Nephron (organoid): ENCODE data around the gene MYZAP.

Source experiments
- H3K27ac Mint-ChIP-seq, 3 experiments: 2 replicates each; pipeline ENCODE4 v1.8.0; 2020; ENCODE audit warnings: mixed read lengths in 3 of 3, mild to moderate bottlenecking in 2 of 3, moderate library complexity in 1 of 3
- H3K27me3 Mint-ChIP-seq: 2 replicates; pipeline ENCODE4 v1.8.0; 2021; ENCODE audit warnings: low read depth, mild to moderate bottlenecking, moderate library complexity, mixed read lengths
- H3K36me3 Mint-ChIP-seq: 2 replicates; pipeline ENCODE4 v1.8.0; 2020; ENCODE audit warnings: low read depth, mixed read lengths
- H3K4me1 Mint-ChIP-seq: 2 replicates; pipeline ENCODE4 v1.8.0; 2020; ENCODE audit warnings: mixed read lengths
- H3K4me3 Mint-ChIP-seq, 3 experiments: 2 replicates each; pipeline ENCODE4 v1.8.0; 2020; ENCODE audit warnings: mild to moderate bottlenecking in 3 of 3, mixed read lengths in 3 of 3, moderate library complexity in 2 of 3
- H3K9me3 Mint-ChIP-seq: 2 replicates; pipeline ENCODE4 v1.8.0; 2020; ENCODE audit warnings: mixed read lengths
- TF ChIP-seq, protein P1 (sequence below), 3 experiments: fragments of 200-600 bp; sonication (generic); IDR thresholded peaks; one replicate each; pipeline ENCODE4 v1.5.0; 2021; ENCODE audit warnings: antibody characterized with exemption in 3 of 3; ENCODE audit not compliant: unreplicated experiment in 3 of 3

The MYZAP gene

GRCh38 chr15:57582090-57582489, 9.6 kb upstream of the MYZAP start:
- TF ChIP-seq, protein P1, sequence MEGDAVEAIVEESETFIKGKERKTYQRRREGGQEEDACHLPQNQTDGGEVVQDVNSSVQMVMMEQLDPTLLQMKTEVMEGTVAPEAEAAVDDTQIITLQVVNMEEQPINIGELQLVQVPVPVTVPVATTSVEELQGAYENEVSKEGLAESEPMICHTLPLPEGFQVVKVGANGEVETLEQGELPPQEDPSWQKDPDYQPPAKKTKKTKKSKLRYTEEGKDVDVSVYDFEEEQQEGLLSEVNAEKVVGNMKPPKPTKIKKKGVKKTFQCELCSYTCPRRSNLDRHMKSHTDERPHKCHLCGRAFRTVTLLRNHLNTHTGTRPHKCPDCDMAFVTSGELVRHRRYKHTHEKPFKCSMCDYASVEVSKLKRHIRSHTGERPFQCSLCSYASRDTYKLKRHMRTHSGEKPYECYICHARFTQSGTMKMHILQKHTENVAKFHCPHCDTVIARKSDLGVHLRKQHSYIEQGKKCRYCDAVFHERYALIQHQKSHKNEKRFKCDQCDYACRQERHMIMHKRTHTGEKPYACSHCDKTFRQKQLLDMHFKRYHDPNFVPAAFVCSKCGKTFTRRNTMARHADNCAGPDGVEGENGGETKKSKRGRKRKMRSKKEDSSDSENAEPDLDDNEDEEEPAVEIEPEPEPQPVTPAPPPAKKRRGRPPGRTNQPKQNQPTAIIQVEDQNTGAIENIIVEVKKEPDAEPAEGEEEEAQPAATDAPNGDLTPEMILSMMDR (IDR thresholded peaks at IDR 0.05; ENCODE audit: unreplicated experiment in 3 of 3) = no peak
- peaks cover 4% of the 10 kb centered on the region for H3K4me1 Mint-ChIP-seq
- peaks cover 13% of the 10 kb centered on the region for H3K9me3 Mint-ChIP-seq
- H3K36me3 Mint-ChIP-seq = peaks cover 8% of the 10 kb centered on the region
- no peak overlapping the region for H3K4me3 Mint-ChIP-seq
- peaks cover 8% of the 10 kb centered on the region for H3K27me3 Mint-ChIP-seq
- no peak overlapping the region for H3K27ac Mint-ChIP-seq

DNA sequence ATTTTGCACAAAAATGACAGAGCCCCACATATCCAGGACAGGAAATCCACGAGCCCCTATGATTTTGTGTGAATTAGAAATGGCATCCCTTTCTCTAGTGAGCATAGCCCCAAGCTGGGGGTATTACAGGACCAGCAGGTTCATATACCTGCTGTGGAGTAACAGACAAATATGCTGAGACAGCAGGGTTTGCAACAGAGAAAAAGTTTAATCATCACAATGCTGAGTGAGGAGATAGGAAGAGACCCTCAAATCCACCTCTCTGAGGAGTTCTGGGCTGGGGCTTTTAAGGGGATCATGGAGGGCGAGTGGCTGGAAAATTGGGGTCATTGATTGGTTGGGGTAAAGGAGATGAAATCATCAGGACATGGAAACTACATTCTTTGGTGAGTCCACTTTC, 8.4 kb upstream of the MYZAP start:
- peaks cover 6% of the 10 kb centered on the region for H3K27me3 Mint-ChIP-seq
- TF ChIP-seq, protein P1 (IDR thresholded peaks at IDR 0.05; ENCODE audit: unreplicated experiment in 3 of 3) = no peak
- peaks cover 8% of the 10 kb centered on the region for H3K36me3 Mint-ChIP-seq
- H3K4me3 Mint-ChIP-seq = no peak overlapping the region
- H3K27ac Mint-ChIP-seq = no peak overlapping the region
- H3K4me1 Mint-ChIP-seq = no peaks in the 10 kb centered on the region
- H3K9me3 Mint-ChIP-seq = peaks cover 13% of the 10 kb centered on the region

GRCh38 chr15:57583720-57584119, 8.0 kb upstream of the MYZAP start:
- H3K4me3 Mint-ChIP-seq = no peak overlapping the region
- no peak overlapping the region for H3K27ac Mint-ChIP-seq
- no peaks in the 10 kb centered on the region for H3K4me1 Mint-ChIP-seq
- peaks cover 4% of the 10 kb centered on the region for H3K27me3 Mint-ChIP-seq
- H3K36me3 Mint-ChIP-seq = peaks cover 8% of the 10 kb centered on the region
- peaks cover 13% of the 10 kb centered on the region for H3K9me3 Mint-ChIP-seq
- TF ChIP-seq, protein P1 (IDR thresholded peaks at IDR 0.05; ENCODE audit: unreplicated experiment in 3 of 3) = no peak

DNA sequence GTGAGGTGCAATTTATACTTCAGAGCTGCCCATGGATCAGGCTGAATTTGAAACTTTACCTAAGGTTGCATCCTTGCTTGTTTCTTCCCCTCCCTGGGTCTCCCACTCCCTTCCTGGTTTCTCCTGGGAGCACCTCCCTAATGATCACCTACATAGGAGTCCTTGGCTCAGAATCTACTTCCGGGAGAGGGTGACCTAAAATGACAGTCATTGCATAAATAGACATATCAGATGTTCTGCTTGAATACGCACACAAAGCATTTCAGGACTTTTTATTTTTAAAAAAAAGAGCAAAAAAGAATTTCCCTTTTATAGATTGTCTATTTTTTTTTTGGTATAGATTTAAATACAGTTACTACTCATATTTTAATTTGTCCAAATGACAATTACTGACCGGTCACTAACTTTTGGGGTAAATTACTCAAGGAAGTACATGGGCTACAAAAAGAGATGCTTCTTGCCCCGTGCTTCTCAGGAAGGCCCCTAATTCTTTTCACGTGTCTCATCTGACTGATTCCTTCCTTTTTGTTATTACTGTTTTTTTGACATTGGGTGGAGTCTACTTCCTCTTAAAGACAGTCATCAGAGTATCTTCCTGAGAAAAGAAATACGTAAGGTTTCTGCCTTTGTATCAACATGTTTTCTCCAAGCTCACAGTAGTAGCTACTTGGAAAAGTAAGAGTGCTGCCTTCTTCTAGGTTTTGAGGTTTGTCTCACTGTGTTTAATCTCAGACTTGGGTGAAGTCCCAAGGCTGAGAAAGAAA, 4.9 kb upstream of the MYZAP start:
- H3K4me3 Mint-ChIP-seq = no peak overlapping the region
- TF ChIP-seq, protein P1 (IDR thresholded peaks at IDR 0.05; ENCODE audit: unreplicated experiment in 3 of 3) = no peak
- no peak overlapping the region for H3K27ac Mint-ChIP-seq
- peaks cover 12% of the 10 kb centered on the region for H3K27me3 Mint-ChIP-seq
- peaks cover 8% of the 10 kb centered on the region for H3K36me3 Mint-ChIP-seq
- H3K4me1 Mint-ChIP-seq = peaks cover 10% of the 10 kb centered on the region
- peaks cover 13% of the 10 kb centered on the region for H3K9me3 Mint-ChIP-seq

- Mint-ChIP-seq H3K36me3 (no peaks in the 10 kb centered on the region), H3K4me3 (peak overlapping the region in 1 of 3 experiments; percentile 8), H3K27me3 (peaks cover 30% of the 10 kb centered on the region), H3K4me1 (peaks cover 14% of the 10 kb centered on the region), H3K9me3 (no peaks in the 10 kb centered on the region), H3K27ac (peak overlapping the region in 1 of 3 experiments; percentile 22)
- TF ChIP-seq, protein P1 (IDR thresholded peaks at IDR 0.05; ENCODE audit: unreplicated experiment in 3 of 3) = no peak
Measured at GRCh38 chr15:57589281-57589680, 2.4 kb upstream of the MYZAP start.

GRCh38 chr15:57589754-57590153, 1.9 kb upstream of the MYZAP start:
- TF ChIP-seq, protein P1 (IDR thresholded peaks at IDR 0.05; ENCODE audit: unreplicated experiment in 3 of 3) = no peak
- Mint-ChIP-seq H3K36me3 (no peaks in the 10 kb centered on the region), H3K27me3 (peaks cover 30% of the 10 kb centered on the region), H3K4me1 (peaks cover 14% of the 10 kb centered on the region), H3K27ac (peak overlapping the region in 1 of 3 experiments; percentile 22), H3K9me3 (no peaks in the 10 kb centered on the region), H3K4me3 (peak overlapping the region; percentile 42 to 75 (median 71))
